CD4-positive, alpha-beta T cell (primary cell): Measurements from ENCODE around the gene DVL1. TPM values are rescaled to one million over a fixed set of nuclear protein-coding genes. Genes with fewer than 3 reads are reported as not detected.

Experiments
- ATAC-seq: fragments of 200-7000 bp; cut with Tn5 transposase; one replicate; pipeline ENCODE4 v1.10.0; 2022; ENCODE audit warnings: mild to moderate bottlenecking; ENCODE audit not compliant: poor library complexity
- CTCF ChIA-PET: fragments of 350-600 bp; sonication (Branson Sonifier 250); formaldehyde crosslinking; loops from one replicate; lab custom pipeline; 2021; ENCODE audit warnings: antibody characterized with exemption, inconsistent platforms; lab: Charles Lee
- POLR2A ChIA-PET: fragments of 350-600 bp; sonication (Branson Sonifier 250); formaldehyde crosslinking; loops from one replicate; lab custom pipeline; 2021; ENCODE audit warnings: antibody characterized with exemption, inconsistent platforms; lab: Charles Lee
- DNase-seq, 14 experiments: peaks; one replicate each; pipeline ENCODE4 v3.0.0-alpha.2; 2013 to 2020; ENCODE audit warnings: mixed read lengths in 2 of 14
- H3K27ac ChIP-seq, 2 donors: one replicate each; pipeline versions ENCODE4 v1.5.1 to v1.7.0; 2013; ENCODE audit warnings: low read length in 2 of 2, low read depth in 1 of 2, mild to moderate bottlenecking in 1 of 2
- H3K27me3 ChIP-seq, 2 experiments: 1 replicate in 1 of 2; 2 replicates in 1 of 2; pipeline versions ENCODE4 v1.6.1 to v1.7.0; 2013; ENCODE audit warnings: low read length in 2 of 2, control low read depth in 1 of 2, mild to moderate bottlenecking in 1 of 2, moderate library complexity in 1 of 2; ENCODE audit not compliant: insufficient read depth in 2 of 2, control insufficient read depth in 1 of 2
- H3K36me3 ChIP-seq: one replicate; pipeline ENCODE4 v1.6.1; 2013; ENCODE audit warnings: low read length, control low read depth; ENCODE audit not compliant: insufficient read depth
- H3K4me1 ChIP-seq: one replicate; pipeline ENCODE4 v1.6.1; 2013; ENCODE audit warnings: low read length, control low read depth; ENCODE audit not compliant: insufficient read depth
- H3K4me3 ChIP-seq: one replicate; pipeline ENCODE4 v1.5.1; 2013; ENCODE audit warnings: mild to moderate bottlenecking, low read length, moderate library complexity
- H3K9me3 ChIP-seq, 2 experiments: 1 replicate in 1 of 2; 2 replicates in 1 of 2; pipeline versions ENCODE4 v1.6.1 to v1.7.0; 2013; ENCODE audit warnings: low read length in 2 of 2, mild to moderate bottlenecking in 2 of 2, control low read depth in 1 of 2, moderate library complexity in 1 of 2; ENCODE audit not compliant: control insufficient read depth in 1 of 2, insufficient read depth in 1 of 2
- H3K27ac Mint-ChIP-seq: one replicate; pipeline ENCODE4 v1.8.0; 2020; ENCODE audit warnings: mixed read lengths
- H3K27me3 Mint-ChIP-seq: one replicate; pipeline ENCODE4 v1.8.0; 2021; ENCODE audit warnings: mixed read lengths
- H3K36me3 Mint-ChIP-seq: one replicate; pipeline ENCODE4 v1.8.0; 2021; ENCODE audit warnings: low read depth, mixed read lengths
- H3K4me1 Mint-ChIP-seq: one replicate; pipeline ENCODE4 v1.8.0; 2021; ENCODE audit warnings: low read depth, mixed read lengths
- H3K4me3 Mint-ChIP-seq: one replicate; pipeline ENCODE4 v1.8.0; 2020; ENCODE audit warnings: mild to moderate bottlenecking, mixed read lengths
- H3K9me3 Mint-ChIP-seq: one replicate; pipeline ENCODE4 v1.8.0; 2020; ENCODE audit warnings: mixed read lengths
- CTCF ChIP-seq: fragments of 200-600 bp; IDR thresholded peaks from one replicate; pipeline ENCODE4 v1.8.0; 2022; ENCODE audit warnings: antibody characterized with exemption, mild to moderate bottlenecking
- intact Hi-C, 2 experiments: fragments of 100-400 bp; cut with DNase I in 1 of 2; cut with micrococcal nuclease in 1 of 2; formaldehyde crosslinking; loops; one replicate each; pipeline versions ENCODE4 v1.15.1 to v1.9.0; 2023 to 2025; cut with DNase I, micrococcal nuclease
- total RNA-seq, 174 experiments: library from RNA in 2 of 174; stranded (reverse) in 2 of 174; gene quantifications; one replicate each; pipeline ENCODE4 v1.2.3 and lab custom pipeline; 2021 to 2026

Gene DVL1
- total RNA-seq, 2 experiments from 2014 or later = 44.9 to 45.5 TPM

DNA sequence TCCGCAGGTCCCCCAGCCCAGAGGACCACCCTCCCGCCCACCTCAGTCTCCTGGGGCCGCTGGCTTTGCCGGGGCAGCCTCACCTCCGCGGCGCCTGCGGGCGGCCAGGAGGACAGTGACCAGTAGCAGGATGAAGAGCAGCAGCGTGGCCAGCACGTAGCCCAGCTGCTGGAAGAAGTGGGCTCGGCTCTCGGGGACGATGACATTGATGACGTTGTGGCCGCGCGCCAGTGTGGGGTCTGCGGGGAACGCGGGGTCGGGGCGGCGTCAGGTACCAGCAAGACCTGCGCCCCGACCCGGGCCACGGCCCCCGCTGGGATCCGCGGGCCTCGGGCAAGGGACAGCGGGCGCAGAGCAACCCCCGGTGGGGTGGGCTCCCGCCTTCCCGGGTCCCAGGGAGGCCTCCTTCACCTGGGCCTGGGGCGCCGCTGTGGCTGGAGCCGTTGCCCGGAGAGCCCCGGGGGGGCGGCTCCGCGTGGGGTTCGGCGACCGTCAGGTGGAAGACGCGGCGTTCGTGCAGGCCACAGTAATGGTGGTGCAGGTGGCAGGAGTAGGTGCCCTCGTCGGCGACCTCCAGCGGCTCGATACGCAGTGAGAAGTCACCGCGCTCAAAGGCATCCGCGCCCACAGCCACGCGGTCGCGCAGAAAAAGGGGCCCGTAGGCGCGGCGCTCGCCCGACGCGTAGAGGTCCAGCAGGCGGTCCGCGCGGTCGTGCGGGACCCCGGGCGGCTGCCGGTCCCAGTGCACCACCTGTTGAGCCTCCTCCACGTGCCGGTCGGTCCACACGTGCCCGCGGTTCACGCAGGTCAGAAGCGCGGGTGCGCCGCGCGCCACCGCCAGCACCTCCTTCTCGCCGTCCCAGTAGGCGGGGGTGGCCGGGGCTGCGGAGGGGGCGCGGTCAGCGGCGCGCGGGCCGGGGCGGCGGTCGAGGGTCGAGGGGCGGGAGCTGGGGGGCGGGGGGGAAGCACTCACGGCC is 5.3 kb upstream of the DVL1 start:
- Histone ChIP-seq H3K4me3 (no peak overlapping the region), H3K9me3 (peaks cover 0 to 31% of the 10 kb centered on the region in 2 experiments), H3K27ac (no peak overlapping the region), H3K36me3 (no peaks in the 10 kb centered on the region), H3K27me3 (peaks cover 32 to 50% of the 10 kb centered on the region in 2 experiments), H3K4me1 (peaks cover 48% of the 10 kb centered on the region)
- Mint-ChIP-seq H3K27ac (no peak overlapping the region), H3K36me3 (no peaks in the 10 kb centered on the region), H3K4me3 (peak overlapping the region; percentile 7), H3K9me3 (no peaks in the 10 kb centered on the region), H3K4me1 (peaks cover 28% of the 10 kb centered on the region), H3K27me3 (peaks cover 41% of the 10 kb centered on the region)
- DNase-seq = peak in 3 of 14 experiments; percentile 39 to 65 (median 62)
- no peak for ATAC-seq
- intact Hi-C loops = loop anchor here in 1 of 2 experiments (2.0 kb wide), 1 partner anchor 16 kb away; no protein-coding TSS in a partner anchor
- TF ChIP-seq CTCF = no peak
- CTCF ChIA-PET = interaction anchor here (2.0 kb wide), 1 partner anchor 17 kb away, joined by 9 read pairs; no protein-coding TSS in a partner anchor
- POLR2A ChIA-PET = interaction anchor here (0.6 to 2.3 kb wide), 4 partner anchors 11 to 341 kb away, joined by 3 to 12 read pairs (median 3); no protein-coding TSS in a partner anchor

DNA sequence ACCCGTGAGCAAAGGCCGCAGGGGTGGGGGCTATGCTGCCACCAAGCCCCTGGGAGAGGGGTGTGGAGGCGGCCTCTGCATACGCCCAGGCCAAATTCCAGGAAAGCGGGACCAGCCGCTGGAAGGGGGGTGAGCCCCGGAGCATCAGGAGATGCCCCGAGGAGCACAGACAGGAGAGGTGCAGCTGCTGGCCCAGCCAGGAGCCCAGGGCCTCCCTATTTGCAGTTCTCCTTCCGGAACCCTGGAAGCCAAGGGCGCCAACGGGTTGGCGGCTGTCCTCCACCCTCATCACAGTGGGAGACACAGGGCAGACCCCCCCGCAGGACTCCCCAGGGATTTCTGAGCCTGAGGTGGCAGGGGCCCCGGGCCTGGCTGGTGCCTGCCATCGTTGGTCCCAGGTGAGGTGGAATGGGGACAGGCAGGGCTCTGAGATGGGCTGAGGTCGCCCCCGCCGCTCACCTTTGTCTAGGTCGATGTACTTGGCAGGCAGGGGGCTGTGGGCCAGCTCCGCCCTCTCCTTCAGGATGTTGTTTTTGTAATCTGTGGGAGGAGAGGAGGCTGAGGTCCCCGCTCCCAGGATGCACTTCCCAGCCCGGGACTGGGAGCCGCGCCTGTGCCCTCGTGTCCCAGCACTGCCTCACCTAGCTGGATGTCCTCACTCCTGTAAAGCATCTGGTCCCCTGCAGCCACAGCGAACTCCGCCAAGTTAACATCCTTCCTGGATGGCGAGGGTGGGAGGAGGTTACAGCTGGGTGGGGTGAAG is 4.4 kb upstream of the DVL1 start:
- Histone ChIP-seq H3K9me3 (peaks cover 0 to 29% of the 10 kb centered on the region in 2 experiments), H3K4me3 (no peak overlapping the region), H3K27me3 (peaks cover 26 to 45% of the 10 kb centered on the region in 2 experiments), H3K36me3 (no peaks in the 10 kb centered on the region), H3K4me1 (peaks cover 38% of the 10 kb centered on the region), H3K27ac (no peak overlapping the region)
- CTCF ChIA-PET = interaction anchor here (2.0 kb wide), 1 partner anchor 18 kb away, joined by 9 read pairs; no protein-coding TSS in a partner anchor
- no peak overlapping the region for H3K27ac Mint-ChIP-seq
- H3K4me1 Mint-ChIP-seq = peaks cover 20% of the 10 kb centered on the region
- POLR2A ChIA-PET = interaction anchor here (1.0 to 2.3 kb wide), 2 partner anchors 12 to 18 kb away, joined by 3 to 12 read pairs; no protein-coding TSS in a partner anchor
- DNase-seq = no peak
- H3K27me3 Mint-ChIP-seq = peaks cover 35% of the 10 kb centered on the region
- intact Hi-C loops = loop anchor here in 1 of 2 experiments (2.0 kb wide), 1 partner anchor 17 kb away; no protein-coding TSS in a partner anchor
- H3K4me3 Mint-ChIP-seq = peak overlapping the region; percentile 80
- no peaks in the 10 kb centered on the region for H3K9me3 Mint-ChIP-seq
- H3K36me3 Mint-ChIP-seq = no peaks in the 10 kb centered on the region
- ATAC-seq = no peak
- TF ChIP-seq CTCF = no peak
